Ishikawa (cell line): Measurements from ENCODE around the gene NEO1.

ENCODE experiments used
- CREB1 ChIP-seq: IDR thresholded peaks from 2 replicates; pipeline ENCODE4 v1.6.1; 2012; ENCODE audit warnings: low read depth
- NFIC ChIP-seq: IDR thresholded peaks from 2 replicates; pipeline ENCODE4 v1.6.1; 2012
- TCF12 ChIP-seq: IDR thresholded peaks from 2 replicates; pipeline ENCODE4 v1.6.1; 2012; ENCODE audit warnings: low read depth
- YY1 ChIP-seq: IDR thresholded peaks from 2 replicates; pipeline ENCODE4 v1.6.1; 2012; ENCODE audit warnings: low read depth

DNA sequence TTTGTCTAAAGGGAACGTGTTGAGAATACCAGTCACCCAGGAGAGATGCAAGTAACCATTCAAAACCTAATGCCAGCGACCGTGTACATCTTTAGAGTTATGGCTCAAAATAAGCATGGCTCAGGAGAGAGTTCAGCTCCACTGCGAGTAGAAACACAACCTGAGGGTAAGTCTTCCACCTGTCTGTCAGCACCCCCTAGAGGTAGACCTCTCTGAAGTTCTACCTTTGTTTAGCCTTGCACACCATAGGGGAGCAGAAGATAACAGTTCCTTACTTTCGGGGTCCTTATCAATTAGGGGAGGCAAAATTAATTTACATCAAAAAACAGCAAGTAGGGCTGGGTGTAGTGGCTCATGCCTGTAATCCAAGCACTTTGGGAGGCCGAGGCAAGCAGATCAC, 192.1 kb downstream of the NEO1 start:
- TF ChIP-seq YY1: no peak
- TF ChIP-seq NFIC: no peak
- no peak for TF ChIP-seq CREB1
- no peak for TF ChIP-seq TCF12
